Measurements from ENCODE around the gene CACNA2D2.

CACNA2D2 gene

GRCh38 chr3:50470658-50471057 lies 32.8 kb downstream of the CACNA2D2 start:
- no peaks in the 10 kb centered on the region for H3F3A ChIP-seq (ENCODE audit: low read depth)
- peaks cover 16% of the 10 kb centered on the region for H3K4me1 ChIP-seq (ENCODE audit: insufficient read depth, low read length, poor library complexity, severe bottlenecking)
- H3K4me3 ChIP-seq (ENCODE audit: low read length, poor library complexity, severe bottlenecking): no peak overlapping the region
- H3K4me2 ChIP-seq (ENCODE audit: low read depth, low read length, poor library complexity, severe bottlenecking): no peak overlapping the region
- H3K9ac ChIP-seq (ENCODE audit: low read depth, low read length, poor library complexity, severe bottlenecking): no peak overlapping the region
- H3K79me2 ChIP-seq (ENCODE audit: insufficient read depth, low read length): no peaks in the 10 kb centered on the region
- H3K27me3 ChIP-seq (ENCODE audit: insufficient read depth, low read length, poor library complexity, severe bottlenecking): no peaks in the 10 kb centered on the region
- TF ChIP-seq EZH2phosphoT487 (IDR thresholded peaks at IDR 0.05; ENCODE audit: borderline replicate concordance) (no peak), CTCF (conservative IDR thresholded peaks at IDR 0.05; ENCODE audit: low read length) (no peak)
- no peaks in the 10 kb centered on the region for H4K20me1 ChIP-seq (ENCODE audit: insufficient read depth, low read length, poor library complexity, severe bottlenecking)
- no peaks in the 10 kb centered on the region for H3K36me3 ChIP-seq (ENCODE audit: insufficient read depth, low read length)
- no peak overlapping the region for H2AFZ ChIP-seq (ENCODE audit: low read length)
- no peaks in the 10 kb centered on the region for H3K9me3 ChIP-seq (ENCODE audit: insufficient read depth, low read depth, low read length)
- no peaks in the 10 kb centered on the region for H3K9me2 ChIP-seq (replicated peaks; ENCODE audit: low read depth, low read length)

DNA sequence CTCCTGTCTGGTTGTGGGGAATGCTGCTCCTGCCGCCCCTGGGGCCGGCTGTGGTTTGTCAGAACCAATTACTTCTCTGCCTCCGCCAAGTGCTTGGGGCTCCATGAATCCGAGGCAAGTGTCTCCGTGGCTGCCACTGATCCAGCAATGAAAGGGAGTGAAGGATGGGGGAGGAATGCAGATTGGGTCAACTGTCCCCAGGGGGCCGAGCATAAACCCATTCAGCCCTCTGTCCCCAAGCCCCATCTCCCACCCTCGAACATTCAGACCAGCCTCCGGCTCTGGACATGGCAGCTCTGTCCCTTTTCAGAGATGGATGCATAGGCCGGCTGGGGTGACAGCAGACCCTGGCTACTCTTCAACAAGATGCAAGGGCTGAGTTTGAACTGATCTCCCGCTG lies 35.5 kb downstream of the CACNA2D2 start:
- Histone ChIP-seq H3K9ac (ENCODE audit: low read depth, low read length, poor library complexity, severe bottlenecking) (no peak overlapping the region), H3K79me2 (ENCODE audit: insufficient read depth, low read length) (no peaks in the 10 kb centered on the region), H3K9me3 (ENCODE audit: insufficient read depth, low read depth, low read length) (no peaks in the 10 kb centered on the region), H3K4me3 (ENCODE audit: low read length, poor library complexity, severe bottlenecking) (no peak overlapping the region), H3K4me2 (ENCODE audit: low read depth, low read length, poor library complexity, severe bottlenecking) (no peak overlapping the region), H3K27me3 (ENCODE audit: insufficient read depth, low read length, poor library complexity, severe bottlenecking) (no peaks in the 10 kb centered on the region), H3K36me3 (ENCODE audit: insufficient read depth, low read length) (no peaks in the 10 kb centered on the region), H3K4me1 (ENCODE audit: insufficient read depth, low read length, poor library complexity, severe bottlenecking) (peaks cover 13% of the 10 kb centered on the region), H2AFZ (ENCODE audit: low read length) (no peak overlapping the region), H4K20me1 (ENCODE audit: insufficient read depth, low read length, poor library complexity, severe bottlenecking) (no peaks in the 10 kb centered on the region), H3K9me2 (replicated peaks; ENCODE audit: low read depth, low read length) (no peaks in the 10 kb centered on the region), H3F3A (ENCODE audit: low read depth) (no peaks in the 10 kb centered on the region)
- TF ChIP-seq CTCF (conservative IDR thresholded peaks at IDR 0.05; ENCODE audit: low read length): no peak
- TF ChIP-seq EZH2phosphoT487 (IDR thresholded peaks at IDR 0.05; ENCODE audit: borderline replicate concordance): no peak

DNA sequence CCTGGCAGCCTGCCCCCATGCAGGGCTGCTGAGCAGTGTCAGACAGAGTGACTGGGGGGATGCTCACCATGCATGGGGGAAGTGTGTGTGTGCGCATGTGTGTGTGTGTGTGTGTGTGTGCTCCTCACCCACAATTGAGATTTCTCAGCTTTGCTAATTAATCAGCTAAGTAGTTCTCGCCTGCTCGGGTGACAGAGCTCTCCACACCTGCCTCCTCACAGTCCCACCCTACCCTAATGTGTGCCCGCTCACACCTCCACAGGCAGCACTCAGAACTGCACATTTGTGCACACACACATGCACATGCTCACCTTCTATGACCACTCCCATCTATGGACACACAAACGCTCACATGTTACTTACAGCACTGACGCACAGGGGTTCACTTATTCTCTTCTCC lies 37.3 kb downstream of the CACNA2D2 start:
- Histone ChIP-seq H3K79me2 (ENCODE audit: insufficient read depth, low read length) (no peaks in the 10 kb centered on the region), H4K20me1 (ENCODE audit: insufficient read depth, low read length, poor library complexity, severe bottlenecking) (no peaks in the 10 kb centered on the region), H3K27me3 (ENCODE audit: insufficient read depth, low read length, poor library complexity, severe bottlenecking) (no peaks in the 10 kb centered on the region), H3K4me1 (ENCODE audit: insufficient read depth, low read length, poor library complexity, severe bottlenecking) (peaks cover 8% of the 10 kb centered on the region), H3K9me2 (replicated peaks; ENCODE audit: low read depth, low read length) (no peaks in the 10 kb centered on the region), H3K9me3 (ENCODE audit: insufficient read depth, low read depth, low read length) (no peaks in the 10 kb centered on the region), H3K4me3 (ENCODE audit: low read length, poor library complexity, severe bottlenecking) (no peak overlapping the region), H3F3A (ENCODE audit: low read depth) (no peaks in the 10 kb centered on the region), H2AFZ (ENCODE audit: low read length) (no peak overlapping the region), H3K4me2 (ENCODE audit: low read depth, low read length, poor library complexity, severe bottlenecking) (no peak overlapping the region), H3K36me3 (ENCODE audit: insufficient read depth, low read length) (no peaks in the 10 kb centered on the region), H3K9ac (ENCODE audit: low read depth, low read length, poor library complexity, severe bottlenecking) (no peak overlapping the region)
- TF ChIP-seq EZH2phosphoT487 (IDR thresholded peaks at IDR 0.05; ENCODE audit: borderline replicate concordance) (no peak), CTCF (conservative IDR thresholded peaks at IDR 0.05; ENCODE audit: low read length) (no peak)
